Suprapubic skin (tissue), 4 donors: ENCODE results near the gene LCORL. TPM values are rescaled to one million over a fixed set of nuclear protein-coding genes. Genes with fewer than 3 reads are reported as not detected.
"Not testable (repeated sequence)": the region's sequence is repeated elsewhere in the genome, so short reads cannot be mapped to it uniquely, and the experiment has no call there.

Experiments used
- DNase-seq, 2 donors: peaks; one replicate each; pipeline ENCODE4 v3.0.0-alpha.2; 2019; ENCODE audit warnings: low spot score in 2 of 2
- H3K27ac ChIP-seq: fragments of 200-600 bp; sonication (generic); one replicate; pipeline ENCODE4 v1.5.1; 2019
- H3K27me3 ChIP-seq: fragments of 200-600 bp; sonication (generic); one replicate; pipeline ENCODE4 v1.5.1; 2019
- H3K36me3 ChIP-seq: fragments of 200-600 bp; sonication (generic); one replicate; pipeline ENCODE4 v1.5.1; 2019
- H3K4me1 ChIP-seq: fragments of 200-600 bp; sonication (generic); one replicate; pipeline ENCODE4 v1.5.1; 2019
- H3K4me3 ChIP-seq: fragments of 200-600 bp; sonication (generic); one replicate; pipeline ENCODE4 v1.5.1; 2019; ENCODE audit warnings: mild to moderate bottlenecking
- H3K9me3 ChIP-seq: fragments of 200-600 bp; sonication (generic); one replicate; pipeline ENCODE4 v1.5.1; 2019
- EP300 ChIP-seq: sonication (generic); formaldehyde crosslinking; IDR thresholded peaks from one replicate; pipeline ENCODE4 v1.6.1; 2017; ENCODE audit warnings: antibody characterized with exemption
- POLR2A ChIP-seq, 2 donors: fragments of 450-650 bp; IDR thresholded peaks; one replicate each; pipeline ENCODE4 v1.6.1; 2017; ENCODE audit warnings: antibody characterized with exemption in 2 of 2, mild to moderate bottlenecking in 2 of 2, moderate library complexity in 2 of 2
- POLR2AphosphoS5 ChIP-seq, 3 donors: sonication (generic); formaldehyde crosslinking; IDR thresholded peaks; one replicate each; pipeline ENCODE4 v1.6.1; 2017; ENCODE audit warnings: antibody characterized with exemption in 3 of 3
- WGBS: methylation state at CpG from one replicate; pipeline ENCODE4 v1.1.5; 2018; 5-methylcytosine and 5-hydroxymethylcytosine counted together
- total RNA-seq, 4 donors: library from RNA; depleted of rRNA; stranded (reverse); fragments of >200 nt; gene quantifications; one replicate each; pipeline ENCODE4 v1.1.0, GENCODE V29; 2016
- TF ChIP-seq, protein P1 (sequence below), 2 donors: fragments of 200-600 bp in 1 of 2; fragments of 450-650 bp in 1 of 2; sonication (generic) in 1 of 2; IDR thresholded peaks; one replicate each; pipeline ENCODE4 v1.5.1; 2016 to 2019; ENCODE audit warnings: antibody characterized with exemption in 2 of 2, mild to moderate bottlenecking in 1 of 2, moderate library complexity in 1 of 2

The LCORL gene
- total RNA-seq, 4 donors from 2014 or later = 14.9 to 26.4 (median 19.6) TPM

DNA sequence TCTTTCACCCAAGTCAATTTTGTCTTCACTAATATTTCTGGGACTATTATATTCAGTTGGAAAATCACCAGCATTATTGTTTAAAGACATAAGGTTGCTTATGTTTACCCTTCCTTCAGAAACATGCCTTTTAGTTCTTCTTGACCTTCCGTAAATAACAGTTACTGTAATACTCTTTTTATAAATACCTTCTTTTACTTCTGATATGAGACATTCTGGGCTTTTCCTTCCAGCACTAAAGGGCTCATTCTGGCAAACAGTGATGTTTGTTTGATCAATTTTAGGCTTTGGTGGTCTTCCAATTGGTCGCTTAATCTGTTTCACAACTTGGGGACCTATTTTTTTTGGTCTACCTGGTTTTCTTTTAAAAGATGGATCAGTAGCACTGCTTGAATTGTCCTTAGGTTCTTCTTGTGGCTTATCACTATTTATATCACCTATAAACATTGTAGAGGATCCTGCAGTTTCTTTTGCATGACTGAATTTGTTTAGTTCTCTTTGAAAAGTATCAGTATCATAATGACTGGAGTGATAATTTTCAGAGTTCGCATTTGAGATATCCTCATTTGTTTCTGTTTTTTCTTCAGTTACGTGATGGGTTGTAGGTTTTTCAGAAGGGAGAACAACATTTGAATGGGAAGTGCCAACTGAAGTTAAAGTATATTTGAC, 146.0 kb downstream of the LCORL start:
- TF ChIP-seq EP300 = no peak
- TF ChIP-seq POLR2AphosphoS5 (IDR thresholded peaks at IDR 0.05) = no peak
- TF ChIP-seq, protein P1, sequence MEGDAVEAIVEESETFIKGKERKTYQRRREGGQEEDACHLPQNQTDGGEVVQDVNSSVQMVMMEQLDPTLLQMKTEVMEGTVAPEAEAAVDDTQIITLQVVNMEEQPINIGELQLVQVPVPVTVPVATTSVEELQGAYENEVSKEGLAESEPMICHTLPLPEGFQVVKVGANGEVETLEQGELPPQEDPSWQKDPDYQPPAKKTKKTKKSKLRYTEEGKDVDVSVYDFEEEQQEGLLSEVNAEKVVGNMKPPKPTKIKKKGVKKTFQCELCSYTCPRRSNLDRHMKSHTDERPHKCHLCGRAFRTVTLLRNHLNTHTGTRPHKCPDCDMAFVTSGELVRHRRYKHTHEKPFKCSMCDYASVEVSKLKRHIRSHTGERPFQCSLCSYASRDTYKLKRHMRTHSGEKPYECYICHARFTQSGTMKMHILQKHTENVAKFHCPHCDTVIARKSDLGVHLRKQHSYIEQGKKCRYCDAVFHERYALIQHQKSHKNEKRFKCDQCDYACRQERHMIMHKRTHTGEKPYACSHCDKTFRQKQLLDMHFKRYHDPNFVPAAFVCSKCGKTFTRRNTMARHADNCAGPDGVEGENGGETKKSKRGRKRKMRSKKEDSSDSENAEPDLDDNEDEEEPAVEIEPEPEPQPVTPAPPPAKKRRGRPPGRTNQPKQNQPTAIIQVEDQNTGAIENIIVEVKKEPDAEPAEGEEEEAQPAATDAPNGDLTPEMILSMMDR (IDR thresholded peaks at IDR 0.05) = no peak
- no peak for TF ChIP-seq POLR2A (IDR thresholded peaks at IDR 0.05)
- WGBS = 97% methylated on average over 4 of the region's 4 CpGs
- Histone ChIP-seq H3K36me3 (no peaks in the 10 kb centered on the region), H3K9me3 (no peaks in the 10 kb centered on the region), H3K27me3 (no peaks in the 10 kb centered on the region), H3K4me3 (no peak overlapping the region), H3K27ac (no peak overlapping the region), H3K4me1 (no peaks in the 10 kb centered on the region)
- DNase-seq = no peak

- no peak for DNase-seq
- Histone ChIP-seq H3K27me3 (no peaks in the 10 kb centered on the region), H3K4me1 (no peaks in the 10 kb centered on the region), H3K36me3 (no peaks in the 10 kb centered on the region), H3K9me3 (no peaks in the 10 kb centered on the region), H3K27ac (no peak overlapping the region), H3K4me3 (no peak overlapping the region)
- WGBS = 93% methylated on average over 2 of the region's 2 CpGs
- TF ChIP-seq POLR2A (IDR thresholded peaks at IDR 0.05) = no peak
- no peak for TF ChIP-seq POLR2AphosphoS5 (IDR thresholded peaks at IDR 0.05)
- no peak for TF ChIP-seq EP300
- TF ChIP-seq, protein P1 (IDR thresholded peaks at IDR 0.05) = no peak
These were observed 152.2 kb downstream of the LCORL start for GRCh38 chr4:17869327-17869726.

GRCh38 chr4:17867276-17867675, 154.3 kb downstream of the LCORL start:
- TF ChIP-seq POLR2AphosphoS5 (IDR thresholded peaks at IDR 0.05) (no peak), EP300 (no peak), POLR2A (IDR thresholded peaks at IDR 0.05) (no peak)
- TF ChIP-seq, protein P1 (IDR thresholded peaks at IDR 0.05) = no peak

GRCh38 chr4:17866810-17867209, 154.7 kb downstream of the LCORL start:
- H3K27ac ChIP-seq = no peak overlapping the region
- H3K36me3 ChIP-seq = no peaks in the 10 kb centered on the region
- DNase-seq = no peak
- H3K4me3 ChIP-seq = no peak overlapping the region
- peaks cover 11% of the 10 kb centered on the region for H3K9me3 ChIP-seq
- H3K27me3 ChIP-seq = no peaks in the 10 kb centered on the region
- WGBS = 93% methylated on average over 2 of the region's 2 CpGs
- no peak for TF ChIP-seq POLR2A (IDR thresholded peaks at IDR 0.05)
- no peak for TF ChIP-seq POLR2AphosphoS5 (IDR thresholded peaks at IDR 0.05)
- no peak for TF ChIP-seq EP300
- TF ChIP-seq, protein P1 (IDR thresholded peaks at IDR 0.05) = no peak
- no peaks in the 10 kb centered on the region for H3K4me1 ChIP-seq

More at GRCh38 chr4:17867276-17867675, 154.3 kb downstream of the LCORL start:
- no peak for DNase-seq
- WGBS = 73% methylated on average over 3 of the region's 3 CpGs
- Histone ChIP-seq H3K27ac (no peak overlapping the region), H3K4me1 (no peaks in the 10 kb centered on the region), H3K9me3 (peaks cover 6% of the 10 kb centered on the region), H3K36me3 (no peaks in the 10 kb centered on the region), H3K4me3 (no peak overlapping the region), H3K27me3 (no peaks in the 10 kb centered on the region)

DNA sequence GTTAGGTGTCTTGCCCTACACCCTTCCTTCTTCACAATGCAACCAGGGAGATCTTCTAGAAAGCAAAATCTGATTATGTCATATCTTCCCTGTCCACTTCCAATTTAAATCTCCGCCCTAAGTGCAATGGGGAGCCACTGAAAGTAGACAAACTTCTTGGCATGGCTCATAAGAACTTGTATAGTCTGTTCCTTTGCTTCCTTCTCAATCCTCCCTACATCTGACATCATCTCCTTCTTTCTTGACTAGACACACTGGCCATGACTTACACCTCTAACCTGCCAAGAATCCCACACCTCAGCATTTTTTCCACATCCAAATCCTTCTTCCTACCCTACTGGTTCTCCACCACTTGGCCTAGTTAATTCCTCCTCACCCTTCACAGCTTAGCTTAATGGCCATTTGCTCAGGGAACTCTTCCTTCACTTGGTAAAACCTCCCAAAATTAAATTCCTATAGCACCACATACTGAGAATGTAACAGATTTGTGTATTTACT, 155.6 kb downstream of the LCORL start:
- 100% methylated on average over 1 of the region's 1 CpG for WGBS
- no peak overlapping the region for H3K4me3 ChIP-seq
- H3K36me3 ChIP-seq = no peaks in the 10 kb centered on the region
- no peaks in the 10 kb centered on the region for H3K4me1 ChIP-seq
- no peak for DNase-seq
- H3K27ac ChIP-seq = no peak overlapping the region
- TF ChIP-seq POLR2A (IDR thresholded peaks at IDR 0.05) (no peak), EP300 (no peak), POLR2AphosphoS5 (IDR thresholded peaks at IDR 0.05) (no peak)
- TF ChIP-seq, protein P1 (IDR thresholded peaks at IDR 0.05) = no peak
- H3K9me3 ChIP-seq = peaks cover 11% of the 10 kb centered on the region
- no peaks in the 10 kb centered on the region for H3K27me3 ChIP-seq

- DNase-seq, H3K36me3 ChIP-seq, H3K27me3 ChIP-seq, H3K27ac ChIP-seq, H3K4me3 ChIP-seq, H3K4me1 ChIP-seq: not testable (repeated sequence)
- peaks cover 11% of the 10 kb centered on the region for H3K9me3 ChIP-seq
These were observed 159.6 kb downstream of the LCORL start for GRCh38 chr4:17861906-17862305.
